NCI-H2107 treated with DMSO at 0.1 percent for 48 hours (cell line): ENCODE measurements around the gene TSPYL6.

Experiments
- DNase-seq: peaks from one replicate; lab custom pipeline; 2025; ENCODE audit not compliant: unreplicated experiment; lab: John Stamatoyannopoulos, UW

The TSPYL6 gene

DNA sequence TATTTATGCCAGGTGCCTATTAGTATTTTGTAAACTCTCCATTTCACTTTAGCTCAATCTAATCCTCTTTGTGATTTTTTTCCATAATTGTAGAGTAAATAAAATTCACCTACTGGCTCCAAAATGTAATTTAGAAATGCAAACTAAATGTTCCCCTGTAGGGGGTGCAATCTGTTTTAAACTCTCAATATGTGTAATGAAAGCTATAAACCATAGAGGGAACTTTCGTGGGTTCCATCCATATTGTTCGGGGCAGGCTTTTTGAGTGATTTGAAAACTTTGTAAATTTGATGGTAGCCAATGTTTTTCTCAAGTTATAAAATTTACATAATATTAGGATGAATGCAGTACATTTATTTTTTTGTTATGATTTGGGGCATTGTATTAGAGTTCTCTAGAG is 49.4 kb downstream of the TSPYL6 start:
- DNase-seq: peak; percentile 40

GRCh38 chr2:54204476-54204875 is 51.6 kb downstream of the TSPYL6 start:
- DNase-seq: no peak
